ENCODE measurements around the gene FXR1.
A peak's percentile ranks its signal among the peaks of the same experiment; 100 is the strongest.

The FXR1 gene

GRCh38 chr3:180910823-180911222 is 1.6 kb upstream of the FXR1 start:
- Histone ChIP-seq H3K4me3 (ENCODE audit: low read depth, low read length) (no peak overlapping the region), H3K36me3 (peaks cover 20% of the 10 kb centered on the region), H3K27ac (no peak overlapping the region), H3K27me3 (ENCODE audit: insufficient read depth, low read depth, severe bottlenecking) (no peaks in the 10 kb centered on the region), H3K9me3 (ENCODE audit: severe bottlenecking) (no peaks in the 10 kb centered on the region)
- no peak for DNase-seq
- no peak for TF ChIP-seq CTCF (IDR thresholded peaks at IDR 0.05; ENCODE audit: low read depth, low read length)

GRCh38 chr3:180911876-180912303 is 580 bp upstream of the FXR1 start:
- H3K27me3 ChIP-seq (ENCODE audit: insufficient read depth, low read depth, severe bottlenecking), result no peaks in the 10 kb centered on the region
- no peak for DNase-seq
- H3K27ac ChIP-seq, result peak overlapping the region; percentile 95
- peaks cover 30% of the 10 kb centered on the region for H3K36me3 ChIP-seq
- H3K9me3 ChIP-seq (ENCODE audit: severe bottlenecking), result no peaks in the 10 kb centered on the region
- TF ChIP-seq CTCF (IDR thresholded peaks at IDR 0.05; ENCODE audit: low read depth, low read length), result no peak
- H3K4me3 ChIP-seq (ENCODE audit: low read depth, low read length), result peak overlapping the region; percentile 90

- no peak for DNase-seq
- TF ChIP-seq CTCF (IDR thresholded peaks at IDR 0.05; ENCODE audit: low read depth, low read length), result no peak
- Histone ChIP-seq H3K36me3 (peaks cover 42% of the 10 kb centered on the region), H3K27me3 (ENCODE audit: insufficient read depth, low read depth, severe bottlenecking) (no peaks in the 10 kb centered on the region), H3K27ac (peak overlapping the region; percentile 95), H3K4me3 (ENCODE audit: low read depth, low read length) (peak overlapping the region; percentile 90), H3K9me3 (ENCODE audit: severe bottlenecking) (no peaks in the 10 kb centered on the region)
Measured at GRCh38 chr3:180913581-180914404, 1.3 kb downstream of the FXR1 start.

- no peak for TF ChIP-seq CTCF (IDR thresholded peaks at IDR 0.05; ENCODE audit: low read depth, low read length)
- Histone ChIP-seq H3K27ac (no peak overlapping the region), H3K9me3 (ENCODE audit: severe bottlenecking) (no peaks in the 10 kb centered on the region), H3K36me3 (peaks cover 62% of the 10 kb centered on the region), H3K4me3 (ENCODE audit: low read depth, low read length) (no peak overlapping the region), H3K27me3 (ENCODE audit: insufficient read depth, low read depth, severe bottlenecking) (no peaks in the 10 kb centered on the region)
- DNase-seq, result no peak
Measured at GRCh38 chr3:180918542-180918941, 6.1 kb downstream of the FXR1 start.

- no peak overlapping the region for H3K4me3 ChIP-seq (ENCODE audit: low read depth, low read length)
- H3K27me3 ChIP-seq (ENCODE audit: insufficient read depth, low read depth, severe bottlenecking), result no peaks in the 10 kb centered on the region
- H3K36me3 ChIP-seq, result peaks cover 36% of the 10 kb centered on the region
- no peak overlapping the region for H3K27ac ChIP-seq
- TF ChIP-seq CTCF (IDR thresholded peaks at IDR 0.05; ENCODE audit: low read depth, low read length), result no peak
- no peaks in the 10 kb centered on the region for H3K9me3 ChIP-seq (ENCODE audit: severe bottlenecking)
- DNase-seq, result no peak
Measured at GRCh38 chr3:180922242-180922641, 9.8 kb downstream of the FXR1 start.

- no peak for DNase-seq
- peaks cover 29% of the 10 kb centered on the region for H3K36me3 ChIP-seq
- H3K9me3 ChIP-seq (ENCODE audit: severe bottlenecking), result no peaks in the 10 kb centered on the region
- H3K27ac ChIP-seq, result no peak overlapping the region
- no peaks in the 10 kb centered on the region for H3K27me3 ChIP-seq (ENCODE audit: insufficient read depth, low read depth, severe bottlenecking)
- no peak for TF ChIP-seq CTCF (IDR thresholded peaks at IDR 0.05; ENCODE audit: low read depth, low read length)
- no peak overlapping the region for H3K4me3 ChIP-seq (ENCODE audit: low read depth, low read length)
Measured at GRCh38 chr3:180923561-180923960, 11.1 kb downstream of the FXR1 start.

Data from WERI-Rb-1 (cell line).